Mammary epithelial cell (primary cell): ENCODE data around the gene HTRA3.

Source experiments
- CTCF ChIP-seq, 2 donors: IDR thresholded peaks in 1 of 2; conservative IDR thresholded peaks in 1 of 2; 2 replicates each; pipeline ENCODE4 v1.5.1; 2011 to 2012; ENCODE audit warnings: inconsistent platforms in 2 of 2, low read length in 2 of 2, mild to moderate bottlenecking in 2 of 2, control low read depth in 1 of 2, low read depth in 1 of 2; ENCODE audit not compliant: insufficient read depth in 1 of 2; ENCODE audit errors: extremely low read depth in 1 of 2
- EZH2 ChIP-seq: IDR thresholded peaks from 2 replicates; pipeline ENCODE4 v1.6.1; 2012; ENCODE audit warnings: low read length, inconsistent platforms, borderline replicate concordance

- TF ChIP-seq CTCF (conservative IDR thresholded peaks at IDR 0.05 in 1 of 2, IDR thresholded peaks at IDR 0.05 in 1 of 2; ENCODE audit: extremely low read depth in 1 of 2, insufficient read depth in 1 of 2, low read depth in 1 of 2, low read length in 2 of 2) (no peak), EZH2 (no peak)
These were observed 28.3 kb upstream of the HTRA3 start for GRCh38 chr4:8241211-8241779.
